ENCODE data around the gene DDX31. TPM values are rescaled to one million over a fixed set of nuclear protein-coding genes. Genes with fewer than 3 reads are reported as not detected.

Gene DDX31
- total RNA-seq, 2 experiments from 2014 or later: 28.3 to 28.8 TPM

GRCh38 chr9:132546148-132547051, 123.4 kb downstream of the DDX31 start:
- intact Hi-C loops (cut with micrococcal nuclease; ENCODE audit: unreplicated experiment): no loop called here
- CTCF ChIA-PET (ENCODE audit: unreplicated experiment): no interaction called here
- Histone ChIP-seq H4K20me1 (ENCODE audit: insufficient read depth, low read length) (no peaks in the 10 kb centered on the region), H3K27ac (ENCODE audit: low read depth, low read length, poor library complexity, severe bottlenecking) (peak overlapping the region; percentile 97), H3K4me2 (ENCODE audit: low read length) (peak overlapping the region; percentile 61), H3K36me3 (ENCODE audit: insufficient read depth, low read length) (no peaks in the 10 kb centered on the region), H3K4me3 (ENCODE audit: low read depth, low read length, poor library complexity, severe bottlenecking) (peak overlapping the region; percentile 23), H3K9me2 (ENCODE audit: insufficient read depth, low read length) (no peaks in the 10 kb centered on the region), H3K9me3 (ENCODE audit: low read length) (no peaks in the 10 kb centered on the region), H2AFZ (ENCODE audit: low read length) (peak overlapping the region; percentile 66), H3K79me2 (ENCODE audit: insufficient read depth, low read depth, low read length) (no peaks in the 10 kb centered on the region), H3K4me1 (ENCODE audit: insufficient read depth, low read length, poor library complexity, severe bottlenecking) (peaks cover 48% of the 10 kb centered on the region)
- peak; percentile 46 for DNase-seq (ENCODE audit: low spot score)
- no TSS peak for BruUV-seq (replicated peaks)
- TF ChIP-seq CTCF (conservative IDR thresholded peaks at IDR 0.05; ENCODE audit: low read length): peak; percentile 79
- TF ChIP-seq EZH2phosphoT487 (IDR thresholded peaks at IDR 0.05; ENCODE audit: borderline replicate concordance, low read depth, low read length): no peak
- POLR2A ChIA-PET: no interaction called here

GRCh38 chr9:132545578-132545977, 124.2 kb downstream of the DDX31 start:
- H3K9me3 ChIP-seq (ENCODE audit: low read length): no peaks in the 10 kb centered on the region
- BruUV-seq (replicated peaks): no TSS peak
- H3K79me2 ChIP-seq (ENCODE audit: insufficient read depth, low read depth, low read length): no peaks in the 10 kb centered on the region
- peaks cover 48% of the 10 kb centered on the region for H3K4me1 ChIP-seq (ENCODE audit: insufficient read depth, low read length, poor library complexity, severe bottlenecking)
- H3K4me2 ChIP-seq (ENCODE audit: low read length): peak overlapping the region; percentile 61
- no peak for DNase-seq (ENCODE audit: low spot score)
- intact Hi-C loops (cut with micrococcal nuclease; ENCODE audit: unreplicated experiment): no loop called here
- H3K36me3 ChIP-seq (ENCODE audit: insufficient read depth, low read length): no peaks in the 10 kb centered on the region
- no peak for TF ChIP-seq EZH2phosphoT487 (IDR thresholded peaks at IDR 0.05; ENCODE audit: borderline replicate concordance, low read depth, low read length)
- no peak for TF ChIP-seq CTCF (conservative IDR thresholded peaks at IDR 0.05; ENCODE audit: low read length)
- no peaks in the 10 kb centered on the region for H4K20me1 ChIP-seq (ENCODE audit: insufficient read depth, low read length)
- POLR2A ChIA-PET: no interaction called here
- CTCF ChIA-PET (ENCODE audit: unreplicated experiment): no interaction called here
- H3K9me2 ChIP-seq (ENCODE audit: insufficient read depth, low read length): no peaks in the 10 kb centered on the region
- H3K4me3 ChIP-seq (ENCODE audit: low read depth, low read length, poor library complexity, severe bottlenecking): no peak overlapping the region
- H3K27ac ChIP-seq (ENCODE audit: low read depth, low read length, poor library complexity, severe bottlenecking): no peak overlapping the region
- peak overlapping the region; percentile 66 for H2AFZ ChIP-seq (ENCODE audit: low read length)

- H3K9me2 ChIP-seq (ENCODE audit: insufficient read depth, low read length): no peaks in the 10 kb centered on the region
- ChIA-PET CTCF (ENCODE audit: unreplicated experiment) (no interaction called here), POLR2A (no interaction called here)
Observed at GRCh38 chr9:132543960-132544359, 125.8 kb downstream of the DDX31 start.

More at GRCh38 chr9:132543960-132544359, 125.8 kb downstream of the DDX31 start:
- no peak overlapping the region for H2AFZ ChIP-seq (ENCODE audit: low read length)
- no peaks in the 10 kb centered on the region for H3K9me3 ChIP-seq (ENCODE audit: low read length)
- peaks cover 34% of the 10 kb centered on the region for H3K4me1 ChIP-seq (ENCODE audit: insufficient read depth, low read length, poor library complexity, severe bottlenecking)
- H3K4me3 ChIP-seq (ENCODE audit: low read depth, low read length, poor library complexity, severe bottlenecking): no peak overlapping the region
- TF ChIP-seq EZH2phosphoT487 (IDR thresholded peaks at IDR 0.05; ENCODE audit: borderline replicate concordance, low read depth, low read length): no peak
- no peak for TF ChIP-seq CTCF (conservative IDR thresholded peaks at IDR 0.05; ENCODE audit: low read length)
- no peak overlapping the region for H3K4me2 ChIP-seq (ENCODE audit: low read length)
- DNase-seq (ENCODE audit: low spot score): no peak
- no peaks in the 10 kb centered on the region for H3K36me3 ChIP-seq (ENCODE audit: insufficient read depth, low read length)
- H3K27ac ChIP-seq (ENCODE audit: low read depth, low read length, poor library complexity, severe bottlenecking): no peak overlapping the region
- H4K20me1 ChIP-seq (ENCODE audit: insufficient read depth, low read length): no peaks in the 10 kb centered on the region
- intact Hi-C loops (cut with micrococcal nuclease; ENCODE audit: unreplicated experiment): no loop called here
- H3K79me2 ChIP-seq (ENCODE audit: insufficient read depth, low read depth, low read length): no peaks in the 10 kb centered on the region
- no TSS peak for BruUV-seq (replicated peaks)
